HepG2 (cell line): ENCODE results near the gene IRF7. TPM values are rescaled to one million over a fixed set of nuclear protein-coding genes. Genes with fewer than 3 reads are reported as not detected.
A peak's percentile ranks its signal among the peaks of the same experiment; 100 is the strongest.

Experiments used
- AFF4 ChIP-seq: sonication (generic); formaldehyde crosslinking; IDR thresholded peaks from 2 replicates; pipeline ENCODE4 v1.4.0; 2020; ENCODE audit warnings: missing genetic modification reagents
- CENPX ChIP-seq: sonication (generic); formaldehyde crosslinking; IDR thresholded peaks from 2 replicates; pipeline ENCODE4 v1.9.0; 2021; ENCODE audit warnings: mild to moderate bottlenecking, missing genetic modification reagents, moderate library complexity
- FOXP1 ChIP-seq, 2 experiments: fragments of 450-650 bp in 1 of 2; IDR thresholded peaks; 2 replicates each; pipeline ENCODE4 v1.6.1; 2017 to 2018; ENCODE audit warnings: antibody characterized with exemption in 1 of 2
- HBP1 ChIP-seq: IDR thresholded peaks from 2 replicates; pipeline ENCODE4 v1.6.1; 2016; ENCODE audit warnings: low read depth, control low read depth
- NAIF1 ChIP-seq: sonication (generic); formaldehyde crosslinking; IDR thresholded peaks from 2 replicates; pipeline ENCODE4 v1.5.0; 2020; ENCODE audit warnings: mild to moderate bottlenecking, missing genetic modification reagents, borderline replicate concordance
- NCOR1 ChIP-seq: fragments of 200-600 bp; sonication (generic); IDR thresholded peaks from 2 replicates; pipeline ENCODE4 v1.7.0; 2017; ENCODE audit warnings: antibody characterized with exemption, low read length, borderline replicate concordance
- NFKB2 ChIP-seq: sonication (generic); formaldehyde crosslinking; IDR thresholded peaks from 2 replicates; pipeline ENCODE4 v1.4.0; 2020; ENCODE audit warnings: missing genetic modification reagents, borderline replicate concordance
- PAXIP1 ChIP-seq: sonication (generic); formaldehyde crosslinking; conservative IDR thresholded peaks from 2 replicates; pipeline ENCODE4 v1.4.0; 2020; ENCODE audit warnings: mild to moderate bottlenecking, missing genetic modification reagents, moderate library complexity
- PHF5A ChIP-seq: IDR thresholded peaks from one replicate; pipeline ENCODE4 v1.6.1; 2018; ENCODE audit warnings: low read depth, missing genetic modification reagents; ENCODE audit not compliant: unreplicated experiment
- TFAP4 ChIP-seq: sonication (generic); IDR thresholded peaks from 2 replicates; pipeline ENCODE4 v1.6.1; 2016; ENCODE audit warnings: low read depth, borderline replicate concordance
- ZBTB4 ChIP-seq: sonication (generic); formaldehyde crosslinking; IDR thresholded peaks from 2 replicates; pipeline ENCODE4 v1.4.0; 2020; ENCODE audit warnings: missing genetic modification reagents, mild to moderate bottlenecking, borderline replicate concordance
- ZMYM4 ChIP-seq: sonication (generic); formaldehyde crosslinking; IDR thresholded peaks from 2 replicates; pipeline ENCODE4 v1.8.1; 2023; ENCODE audit warnings: mild to moderate bottlenecking, missing genetic modification reagents
- ZNF121 ChIP-seq: sonication (generic); formaldehyde crosslinking; IDR thresholded peaks from 2 replicates; pipeline ENCODE4 v1.5.0; 2020; ENCODE audit warnings: mild to moderate bottlenecking, missing genetic modification reagents
- ZNF576 ChIP-seq: sonication (generic); formaldehyde crosslinking; IDR thresholded peaks from 2 replicates; pipeline ENCODE4 v1.4.0; 2020; ENCODE audit warnings: mild to moderate bottlenecking, missing genetic modification reagents
- polyA plus RNA-seq, 8 experiments: library from polyadenylated mRNA; depleted of rRNA in 3 of 8; stranded (reverse) in 7 of 8; unstranded in 1 of 8; fragments of >200 nt; fragmentation: Illumina TruSeq in 4 of 8; extraction: Trizol in 4 of 8; gene quantifications; 2 replicates each; pipeline versions ENCODE4 v1.2.1 to v1.2.3, GENCODE V29; 2011 to 2016; ENCODE audit warnings: low read depth in 4 of 8, missing spikeins in 1 of 8, mixed read lengths in 1 of 8; ENCODE audit not compliant: insufficient read depth in 1 of 8
- total RNA-seq, 5 experiments: library from RNA; depleted of rRNA; stranded (reverse); fragments of >200 nt; fragmentation: Illumina TruSeq; extraction: Trizol; gene quantifications; 2 replicates each; pipeline ENCODE4 v1.2.3, GENCODE V29; 2016; ENCODE audit warnings: low read depth in 1 of 5

Gene IRF7
- total and polyA plus RNA-seq, 2 of the 13 experiments (the other 11 are each of a cell fraction or from before 2014, with no cell fraction given) = not detected

- TF ChIP-seq AFF4 (CRISPR knock-in tag) (no peak), ZBTB4 (no peak), ZNF576 (CRISPR knock-in tag) (no peak), ZMYM4 (CRISPR knock-in tag) (no peak), CENPX (CRISPR knock-in tag) (no peak), FOXP1 (IDR thresholded peaks at IDR 0.05) (no peak), FOXP1 (CRISPR knock-in tag; IDR thresholded peaks at IDR 0.05) (no peak), NFKB2 (CRISPR knock-in tag) (no peak), PHF5A (CRISPR knock-in tag) (no peak), ZNF121 (no peak), TFAP4 (peak; percentile 39; the same call in 1 of the 2 replicates), NAIF1 (CRISPR knock-in tag) (no peak), PAXIP1 (peak; percentile 26; the same call in 1 of the 2 replicates), NCOR1 (peak; percentile 69; the same call in 1 of the 2 replicates), HBP1 (CRISPR knock-in tag) (no peak)
Measured at GRCh38 chr11:578276-579035, 37.3 kb downstream of the IRF7 start (continued).
